HG03045 (cell line): ENCODE results near the gene ALG10.
"Not testable (repeated sequence)": the region's sequence is repeated elsewhere in the genome, so short reads cannot be mapped to it uniquely, and the experiment has no call there.

Source experiments
- ATAC-seq: cut with Tn5 transposase; IDR thresholded peaks from one replicate; pipeline ENCODE4 v1.9.1; 2021; ENCODE audit warnings: mild to moderate bottlenecking, moderate library complexity; ENCODE audit not compliant: unreplicated experiment

Gene ALG10, protein sequence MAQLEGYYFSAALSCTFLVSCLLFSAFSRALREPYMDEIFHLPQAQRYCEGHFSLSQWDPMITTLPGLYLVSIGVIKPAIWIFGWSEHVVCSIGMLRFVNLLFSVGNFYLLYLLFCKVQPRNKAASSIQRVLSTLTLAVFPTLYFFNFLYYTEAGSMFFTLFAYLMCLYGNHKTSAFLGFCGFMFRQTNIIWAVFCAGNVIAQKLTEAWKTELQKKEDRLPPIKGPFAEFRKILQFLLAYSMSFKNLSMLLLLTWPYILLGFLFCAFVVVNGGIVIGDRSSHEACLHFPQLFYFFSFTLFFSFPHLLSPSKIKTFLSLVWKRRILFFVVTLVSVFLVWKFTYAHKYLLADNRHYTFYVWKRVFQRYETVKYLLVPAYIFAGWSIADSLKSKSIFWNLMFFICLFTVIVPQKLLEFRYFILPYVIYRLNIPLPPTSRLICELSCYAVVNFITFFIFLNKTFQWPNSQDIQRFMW

GRCh38 chr12:34022079-34022830 lies at the start of gene ALG10:
Gene ALG10, plus strand, starts transcription at chr12:34022496. Its CDS starts 104 bp downstream, at chr12:34022600.
- ATAC-seq: peak; percentile 100

- ATAC-seq: not testable (repeated sequence)
Measured at GRCh38 chr12:33972884-33973283, 49.4 kb upstream of the ALG10 start.

GRCh38 chr12:33977887-33978286 lies 44.4 kb upstream of the ALG10 start:
- no peak for ATAC-seq

GRCh38 chr12:33988197-33988805 lies 34.0 kb upstream of the ALG10 start:
- ATAC-seq: no peak

DNA sequence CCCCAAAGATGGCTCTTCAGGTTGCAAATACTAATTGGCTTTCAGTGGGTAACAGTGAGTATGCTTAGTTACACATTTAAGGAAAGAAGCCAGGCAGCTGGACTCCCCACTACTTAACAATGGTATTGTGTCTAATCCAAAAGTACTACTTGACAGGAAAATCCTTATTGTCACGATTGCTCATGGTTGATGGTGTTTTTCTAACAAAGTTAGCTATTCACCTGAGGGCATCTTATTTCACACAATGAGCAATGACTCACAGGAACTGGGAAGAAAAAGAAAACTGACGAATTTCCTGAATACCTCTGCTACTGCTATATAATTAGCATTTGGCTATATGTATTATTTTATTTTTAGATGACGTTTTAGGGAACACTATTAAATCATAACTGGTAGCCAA lies 33.4 kb upstream of the ALG10 start:
- ATAC-seq: no peak

GRCh38 chr12:33994857-33995808 lies 27.2 kb upstream of the ALG10 start:
- ATAC-seq: no peak

GRCh38 chr12:34008835-34009234 lies 13.5 kb upstream of the ALG10 start:
- ATAC-seq: not testable (repeated sequence)

DNA sequence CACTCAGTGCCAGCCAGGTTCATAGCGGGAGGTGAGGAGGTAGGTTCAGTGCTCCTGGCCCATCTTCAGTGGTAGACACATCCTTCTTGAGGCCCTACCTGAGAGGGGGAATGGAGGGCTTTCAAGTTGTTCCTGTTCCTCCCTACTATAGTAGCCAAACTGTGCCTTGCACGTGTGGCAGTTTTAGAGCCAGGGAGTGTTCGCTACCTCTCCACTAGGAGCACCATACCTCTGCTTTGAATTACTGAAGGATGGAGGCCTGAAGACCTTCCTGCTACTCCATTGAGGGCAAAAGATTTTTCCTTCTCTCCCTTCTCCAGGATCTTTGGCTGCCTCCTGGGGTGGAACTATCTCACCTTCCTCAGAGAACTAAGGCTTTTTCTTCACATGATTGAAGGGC lies 5.9 kb upstream of the ALG10 start:
- ATAC-seq: no peak

GRCh38 chr12:34021071-34021470 lies 1.2 kb upstream of the ALG10 start:
- no peak for ATAC-seq

GRCh38 chr12:34027661-34028060 lies 5.4 kb downstream of the ALG10 start:
- not testable (repeated sequence) for ATAC-seq

DNA sequence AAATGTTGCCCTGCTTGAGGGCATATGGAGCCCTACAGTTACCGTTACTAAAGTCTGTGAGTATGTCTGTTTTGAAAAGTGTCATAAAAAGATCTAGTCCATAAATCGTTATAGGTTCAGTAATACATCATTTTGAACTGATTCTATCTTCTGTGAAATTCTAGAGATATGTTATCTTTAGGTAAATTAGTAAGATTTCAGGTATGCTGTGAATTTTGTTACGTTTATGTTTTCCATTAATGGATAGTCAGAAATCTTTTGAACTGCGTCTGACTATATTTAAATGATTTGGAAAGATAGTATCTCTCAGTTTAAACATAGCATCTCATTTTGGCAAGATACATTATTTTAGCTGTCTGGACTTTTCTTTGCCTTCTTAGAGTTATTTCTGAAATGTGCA lies 8.3 kb downstream of the ALG10 start:
- ATAC-seq: no peak

GRCh38 chr12:34033628-34034296 lies 11.5 kb downstream of the ALG10 start:
- no peak for ATAC-seq

- ATAC-seq: not testable (repeated sequence)
Measured at GRCh38 chr12:34038357-34038756, 16.1 kb downstream of the ALG10 start.

DNA sequence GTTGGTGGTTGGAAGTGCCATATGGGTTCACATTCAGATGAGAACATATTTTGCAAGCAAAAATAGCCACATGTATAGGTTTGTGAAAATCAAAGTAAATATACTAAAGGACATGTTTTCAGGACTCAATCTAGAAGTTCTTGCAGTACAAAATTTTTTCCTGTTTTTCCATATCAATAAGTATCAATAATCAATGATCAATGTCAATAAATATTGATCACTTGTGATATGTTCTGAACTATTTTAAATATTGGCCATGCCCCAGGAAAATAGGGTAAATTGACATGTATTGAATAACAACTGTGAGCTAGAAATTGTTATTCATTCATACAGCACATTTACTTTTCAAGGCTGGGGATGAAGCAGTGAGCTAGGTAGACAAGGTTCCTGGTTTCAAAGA lies 24.3 kb downstream of the ALG10 start:
- no peak for ATAC-seq

DNA sequence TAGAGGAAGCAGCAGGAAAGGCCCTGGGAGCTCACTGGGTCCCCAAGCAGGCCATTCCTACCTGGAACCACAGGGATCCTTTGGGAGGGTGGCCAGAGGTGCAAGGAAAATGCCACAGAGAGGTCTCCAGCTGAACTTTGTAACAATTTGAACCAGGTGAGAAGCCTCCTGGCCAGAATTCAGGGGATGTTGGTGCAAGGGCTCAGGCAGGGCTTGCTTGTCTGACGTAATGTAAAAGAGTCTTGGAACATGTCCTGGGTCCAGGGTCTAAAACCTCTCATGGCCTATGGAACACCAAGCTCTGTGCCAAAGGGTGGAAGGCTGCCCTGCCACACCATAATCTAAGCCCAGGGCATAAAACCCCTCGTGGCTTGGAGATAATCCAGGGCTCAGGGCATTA lies 25.6 kb downstream of the ALG10 start:
- ATAC-seq: not testable (repeated sequence)

DNA sequence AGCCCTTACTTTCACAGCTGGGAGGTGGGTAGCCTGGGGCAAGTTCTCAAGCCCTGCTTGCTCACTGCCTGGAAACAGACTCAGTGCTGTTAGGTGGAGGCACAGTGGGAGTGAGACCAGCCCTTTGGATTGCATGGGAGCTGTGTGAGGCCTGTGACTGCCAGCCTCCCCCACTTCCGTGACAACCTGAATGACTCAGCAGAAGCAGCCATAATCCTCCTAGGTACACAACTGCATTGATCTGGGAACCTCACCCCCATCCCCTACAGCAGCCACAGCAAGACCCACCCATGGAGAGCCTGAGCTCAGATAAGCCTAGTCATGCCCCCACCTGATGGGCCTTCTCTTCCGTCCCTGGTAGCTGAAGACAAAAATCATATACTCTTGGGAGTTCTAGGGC lies 26.4 kb downstream of the ALG10 start:
- no peak for ATAC-seq

GRCh38 chr12:34051486-34051885 lies 29.2 kb downstream of the ALG10 start:
- no peak for ATAC-seq

GRCh38 chr12:34054938-34055337 lies 32.6 kb downstream of the ALG10 start:
- no peak for ATAC-seq
